ENCODE results near the gene GADD45B.
A peak's percentile ranks its signal among the peaks of the same experiment; 100 is the strongest.
"Not testable (repeated sequence)": the region's sequence is repeated elsewhere in the genome, so short reads cannot be mapped to it uniquely, and the experiment has no call there.

The GADD45B gene

GRCh38 chr19:2488405-2488941 lies 12.5 kb downstream of the GADD45B start:
- DNase-seq (ENCODE audit: low read depth), result no peak

DNA sequence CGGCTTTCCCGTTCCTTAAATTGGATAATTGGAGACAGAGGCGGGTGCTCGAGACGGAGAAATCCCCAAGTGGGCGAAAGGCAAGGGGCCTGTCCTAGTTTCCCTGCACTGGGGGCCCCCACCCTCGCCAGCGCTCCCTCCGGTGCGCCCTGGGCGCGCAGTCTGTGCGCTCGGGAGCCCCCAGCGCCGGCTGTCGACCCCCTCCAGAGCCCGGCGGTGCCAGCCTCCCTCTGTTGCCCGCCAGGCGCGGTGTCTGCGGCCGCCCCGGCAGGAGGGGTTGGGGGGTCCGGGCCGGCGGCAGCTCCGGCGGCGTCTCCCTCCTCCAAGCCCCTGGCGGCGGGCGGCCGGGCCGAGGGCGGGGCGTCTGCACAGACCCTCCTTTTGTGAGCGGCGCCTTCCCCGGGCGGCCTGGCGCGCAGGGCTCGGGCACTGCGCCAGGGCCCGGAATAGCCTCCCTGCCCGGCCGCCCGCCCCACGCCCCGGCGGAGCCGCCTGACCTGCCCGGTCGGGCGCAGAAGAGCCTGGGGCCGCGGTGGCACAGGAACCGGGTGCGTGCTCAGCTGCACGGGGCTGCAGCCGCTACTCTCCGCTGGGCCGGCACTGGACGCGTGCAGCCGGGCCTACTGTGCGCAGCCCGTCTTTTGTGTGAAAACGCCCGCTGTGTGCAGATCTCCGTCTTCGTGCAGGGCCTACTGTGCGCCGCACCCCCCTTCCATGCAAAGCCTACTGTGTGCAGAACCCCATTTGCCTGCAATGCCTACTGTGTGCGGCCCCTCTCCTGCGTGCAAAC lies 13.2 kb downstream of the GADD45B start:
- no peak for DNase-seq (ENCODE audit: low read depth)

DNA sequence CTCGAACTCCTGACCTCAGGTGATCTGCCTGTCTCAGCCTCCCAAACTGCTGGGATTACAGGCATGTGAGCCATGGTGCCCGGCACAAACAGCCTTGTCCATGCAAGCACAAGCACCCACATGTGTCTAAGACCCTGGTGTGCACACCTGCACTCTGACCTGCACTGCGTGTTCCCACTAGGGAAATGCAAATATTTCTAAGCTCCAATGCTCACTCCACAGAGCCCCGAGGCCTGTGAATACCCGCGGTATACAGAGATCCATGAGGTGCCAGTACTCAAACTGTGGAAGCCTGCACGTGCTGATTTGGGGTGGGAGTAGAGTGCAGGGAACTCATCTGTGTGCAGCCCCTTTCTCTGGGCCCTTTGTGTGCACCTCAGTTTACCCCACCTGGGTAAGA lies 14.7 kb downstream of the GADD45B start:
- no peak for DNase-seq (ENCODE audit: low read depth)

DNA sequence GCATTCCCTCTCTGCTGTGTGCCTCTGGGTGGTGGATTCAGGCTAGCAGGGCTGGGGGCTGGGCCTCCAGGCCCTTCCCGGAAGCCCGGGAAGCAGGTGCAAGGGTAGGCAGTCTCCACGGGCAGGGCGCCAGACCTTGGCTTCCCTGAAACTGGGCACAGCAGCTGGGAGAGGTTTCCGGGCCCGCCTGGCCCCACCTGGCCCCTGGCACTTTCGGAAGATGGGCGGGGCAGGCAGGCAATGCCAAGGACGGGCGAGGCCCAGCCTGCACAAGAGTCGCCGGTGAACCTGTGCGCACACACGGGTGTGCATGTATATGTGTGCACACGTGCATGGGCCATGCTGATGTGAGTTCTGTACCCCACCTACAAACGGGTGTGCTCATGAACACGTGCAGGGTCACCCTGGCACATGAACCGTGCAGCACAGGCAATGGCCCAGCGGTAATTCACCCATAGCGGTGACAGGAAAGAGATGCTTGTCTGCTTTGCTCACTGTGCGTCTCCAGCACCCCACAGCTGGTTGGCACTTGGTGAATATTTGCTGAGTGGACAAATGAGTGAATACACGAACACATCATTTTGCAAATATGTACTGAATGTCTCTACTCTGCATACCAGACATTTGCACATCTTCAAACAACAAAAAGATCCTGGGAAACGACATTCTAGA lies 15.3 kb downstream of the GADD45B start:
- peak; percentile 89 for DNase-seq (ENCODE audit: low read depth)

- no peak for DNase-seq (ENCODE audit: low read depth)
These were observed 16.9 kb downstream of the GADD45B start for GRCh38 chr19:2492870-2493269.

GRCh38 chr19:2493448-2493847 lies 17.5 kb downstream of the GADD45B start:
- not testable (repeated sequence) for DNase-seq (ENCODE audit: low read depth)

- DNase-seq (ENCODE audit: low read depth), result no peak
These were observed 18.1 kb downstream of the GADD45B start for GRCh38 chr19:2494084-2494446.

DNA sequence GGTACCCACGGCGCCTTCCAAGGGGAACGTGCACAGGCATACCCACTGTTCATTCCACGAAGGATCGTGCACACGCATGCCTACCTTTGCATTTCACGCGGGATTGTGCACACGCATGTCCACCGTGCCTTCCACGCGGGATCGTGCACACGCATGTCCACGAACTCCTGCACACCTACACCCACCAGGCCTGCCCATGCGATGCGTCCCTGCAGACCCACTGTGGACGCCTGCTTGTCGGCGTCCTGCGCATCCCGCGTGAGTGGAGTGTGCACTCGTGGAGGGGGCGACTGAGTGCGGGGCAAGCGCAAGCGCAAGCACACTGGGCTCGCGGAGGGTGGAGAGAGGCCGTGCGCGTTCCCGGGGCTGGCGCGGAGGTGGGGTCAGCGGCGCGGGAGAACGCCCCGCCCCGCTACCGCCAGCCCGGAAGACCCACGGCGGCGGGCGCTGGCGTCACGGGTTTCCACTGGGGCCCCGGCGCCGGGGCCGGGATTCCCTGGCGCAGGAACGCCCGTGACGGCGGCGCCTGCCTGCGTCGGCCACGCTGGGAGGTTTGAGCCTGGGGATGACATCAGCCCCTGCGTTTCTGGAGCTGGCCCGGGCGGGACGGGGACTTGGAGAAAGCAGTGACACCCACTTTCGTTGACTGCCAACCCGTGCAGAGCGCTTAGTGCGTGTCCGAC lies 18.7 kb downstream of the GADD45B start:
- DNase-seq (ENCODE audit: low read depth), result no peak

- DNase-seq (ENCODE audit: low read depth), result no peak
These were observed 19.3 kb downstream of the GADD45B start for GRCh38 chr19:2495130-2495641.

DNA sequence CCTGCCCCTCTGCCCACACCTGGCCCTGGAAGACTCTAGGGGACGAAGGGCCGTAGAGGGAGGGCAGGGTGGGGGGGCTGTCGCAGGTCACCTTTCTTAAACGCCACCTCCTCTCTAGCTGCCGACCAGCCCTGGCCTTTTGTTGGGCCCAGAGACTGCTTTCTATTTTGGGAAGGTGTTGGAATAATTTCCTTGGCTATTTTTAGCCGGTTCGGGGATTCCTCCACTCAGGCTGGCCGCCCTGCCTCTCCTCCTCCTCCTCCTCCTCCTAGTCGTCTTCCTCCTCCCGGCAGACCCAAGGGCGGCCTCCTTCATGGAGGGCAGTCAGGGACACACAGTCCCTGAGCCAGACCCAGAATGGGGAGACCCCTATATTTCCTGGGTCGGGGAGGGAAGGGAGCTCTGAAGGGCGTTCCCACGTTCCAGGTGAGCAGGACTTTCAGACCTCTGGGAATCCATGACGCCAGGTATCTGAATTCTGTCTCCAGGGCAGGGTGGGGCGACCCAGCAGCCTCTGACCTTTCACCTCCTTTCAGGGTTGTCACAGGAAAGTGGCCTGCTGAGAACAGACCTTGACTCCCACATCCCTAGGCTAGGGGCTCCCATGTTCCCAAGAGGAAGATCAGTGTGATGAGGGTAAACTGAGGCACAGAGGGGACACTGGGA lies 19.9 kb downstream of the GADD45B start:
- no peak for DNase-seq (ENCODE audit: low read depth)

DNA sequence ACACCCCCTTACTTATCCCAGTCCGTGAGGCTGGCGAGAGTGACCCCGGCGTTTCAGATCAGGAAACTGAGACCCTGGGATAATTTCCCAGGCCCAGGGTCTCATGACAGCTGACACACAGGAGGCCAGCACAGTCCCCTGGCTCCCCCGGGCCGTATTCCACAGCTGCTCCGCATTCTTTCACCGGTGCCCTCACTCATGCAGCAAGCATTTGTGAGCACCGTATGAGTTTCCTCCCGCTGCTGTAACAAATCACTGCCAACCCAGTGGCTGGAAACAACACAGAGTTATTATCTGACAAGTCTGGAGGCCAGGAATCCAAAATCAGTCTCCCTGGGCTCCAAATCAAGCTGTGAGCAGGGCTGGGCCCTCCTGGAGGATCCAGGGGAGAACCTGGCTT lies 21.3 kb downstream of the GADD45B start:
- no peak for DNase-seq (ENCODE audit: low read depth)

GRCh38 chr19:2500156-2500555 lies 24.2 kb downstream of the GADD45B start:
- no peak for DNase-seq (ENCODE audit: low read depth)

DNA sequence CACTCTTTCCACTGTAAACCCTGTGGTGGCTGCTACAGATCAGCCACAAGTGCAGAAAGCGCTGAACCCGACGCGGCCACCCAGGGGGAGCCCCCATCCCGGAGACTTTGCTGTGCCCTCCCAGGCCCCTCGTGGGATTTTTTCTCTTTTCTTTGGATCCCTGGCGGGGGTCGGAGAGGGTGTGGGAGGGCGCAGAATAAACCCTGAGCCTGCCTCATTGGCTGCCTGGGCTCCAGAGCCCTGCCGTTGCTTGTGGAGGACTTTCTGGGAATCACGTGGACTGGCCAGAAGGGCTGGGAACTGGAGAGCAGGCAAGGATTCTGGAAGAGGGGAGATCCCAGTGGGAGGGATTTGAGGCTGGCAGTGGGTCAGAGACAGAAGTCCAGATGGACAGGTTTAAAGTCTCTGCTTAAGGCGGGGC lies 24.9 kb downstream of the GADD45B start:
- DNase-seq (ENCODE audit: low read depth), result no peak

DNA sequence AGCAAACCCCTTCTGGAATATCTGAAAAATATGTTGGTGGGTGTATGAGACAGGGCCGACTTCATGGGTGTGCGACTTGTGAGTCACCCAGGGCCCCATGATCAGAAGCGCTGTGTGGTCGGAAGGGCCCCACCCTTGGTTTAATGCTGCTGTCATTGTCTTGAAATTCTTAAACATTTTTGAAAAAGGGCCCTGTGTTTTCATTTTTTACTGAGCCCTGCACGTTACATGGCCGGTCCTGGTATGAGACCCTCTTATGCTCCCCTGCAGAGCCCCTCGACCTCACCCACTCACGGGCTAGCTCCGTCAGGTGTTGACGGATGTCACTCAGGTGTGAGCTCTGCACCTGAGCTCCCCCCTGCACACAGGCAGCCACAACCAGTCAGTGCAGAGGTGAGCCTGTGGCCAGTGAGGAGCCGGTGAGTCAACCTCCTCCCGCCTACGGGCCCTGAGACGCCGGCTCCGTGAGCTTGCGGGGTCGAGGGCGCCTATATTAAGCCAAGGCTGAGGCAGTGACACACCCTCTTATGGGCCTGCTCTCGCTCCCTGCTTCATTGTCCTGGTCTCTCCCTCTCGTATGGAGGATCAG lies 27.7 kb downstream of the GADD45B start:
- DNase-seq (ENCODE audit: low read depth), result no peak

DNA sequence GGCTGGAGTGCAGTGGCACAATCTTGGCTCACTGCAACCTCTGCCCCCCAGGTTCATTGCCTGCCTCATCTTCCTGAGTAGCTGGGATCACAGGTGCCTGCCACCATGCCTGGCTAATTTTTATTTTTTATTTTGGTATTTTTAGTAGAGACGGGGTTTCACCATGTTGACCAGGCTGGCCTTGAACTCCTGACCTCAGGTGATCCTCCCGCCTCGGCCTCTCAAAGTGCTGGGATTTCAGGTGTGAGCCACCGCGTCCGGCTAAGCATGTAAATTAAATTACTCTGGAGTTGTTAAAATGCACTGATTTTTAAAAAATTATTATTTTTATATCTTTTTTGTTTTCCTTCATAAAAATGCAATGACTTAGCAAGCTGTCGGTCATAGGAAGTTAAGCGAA lies 30.7 kb downstream of the GADD45B start:
- DNase-seq (ENCODE audit: low read depth), result not testable (repeated sequence)

DNA sequence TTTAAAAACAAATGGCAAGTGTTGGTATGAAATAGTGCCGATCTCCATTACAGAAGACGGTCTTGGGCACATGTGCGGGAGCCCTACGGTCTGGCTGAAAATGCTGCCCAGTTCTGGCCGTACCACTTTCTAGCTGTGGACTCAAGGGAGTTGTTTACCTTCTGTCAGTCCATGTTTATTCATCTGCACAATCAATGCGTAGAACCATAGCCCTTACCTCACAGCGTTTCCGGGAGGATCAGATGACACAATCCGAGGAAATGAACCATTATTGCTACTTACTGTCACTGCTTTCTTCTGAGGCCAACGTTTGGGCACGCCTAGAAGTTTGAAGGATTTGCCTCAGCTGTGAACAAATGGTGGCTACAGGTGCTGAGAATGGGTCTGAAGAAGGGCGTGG lies 31.2 kb downstream of the GADD45B start:
- DNase-seq (ENCODE audit: low read depth), result no peak

DNA sequence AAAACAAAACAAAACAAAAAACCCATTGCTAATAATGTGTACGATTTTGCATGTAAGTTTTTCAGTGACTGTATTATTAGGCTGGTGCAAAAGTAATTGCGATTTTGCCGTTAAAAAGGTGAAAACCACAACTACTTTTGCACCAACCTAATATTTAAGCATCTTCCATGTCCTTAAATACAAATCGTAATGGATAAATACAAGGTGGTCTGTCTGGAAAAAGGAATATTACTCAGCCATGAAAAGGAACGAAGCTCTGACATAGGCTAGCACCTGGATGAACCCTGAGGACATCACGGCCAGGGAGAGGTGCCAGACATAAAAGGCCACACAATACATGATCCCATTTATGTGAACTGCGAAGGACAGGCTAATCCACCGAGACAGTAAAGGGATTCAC lies 33.2 kb downstream of the GADD45B start:
- DNase-seq (ENCODE audit: low read depth), result no peak

DNA sequence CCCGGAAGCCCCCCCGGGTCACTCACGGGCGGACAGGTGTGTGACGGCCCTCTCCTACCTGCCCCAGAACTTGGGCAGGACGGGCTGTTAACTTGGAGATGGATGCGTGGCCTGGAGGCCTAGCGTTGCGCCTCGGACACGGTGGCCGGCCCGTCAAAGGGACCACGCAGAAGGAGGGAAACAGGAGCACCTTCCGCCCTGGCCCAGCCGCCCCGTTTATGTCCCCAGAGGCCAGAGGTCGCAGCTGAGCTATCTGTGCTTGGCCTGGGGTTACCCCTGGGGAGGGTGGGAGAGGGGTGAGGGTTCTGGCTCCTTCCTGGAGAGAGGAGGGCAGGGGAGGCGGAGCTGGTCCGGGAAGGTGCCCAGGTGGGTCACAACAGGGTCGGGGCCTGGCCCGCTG lies 35.6 kb downstream of the GADD45B start:
- DNase-seq (ENCODE audit: low read depth), result no peak

DNA sequence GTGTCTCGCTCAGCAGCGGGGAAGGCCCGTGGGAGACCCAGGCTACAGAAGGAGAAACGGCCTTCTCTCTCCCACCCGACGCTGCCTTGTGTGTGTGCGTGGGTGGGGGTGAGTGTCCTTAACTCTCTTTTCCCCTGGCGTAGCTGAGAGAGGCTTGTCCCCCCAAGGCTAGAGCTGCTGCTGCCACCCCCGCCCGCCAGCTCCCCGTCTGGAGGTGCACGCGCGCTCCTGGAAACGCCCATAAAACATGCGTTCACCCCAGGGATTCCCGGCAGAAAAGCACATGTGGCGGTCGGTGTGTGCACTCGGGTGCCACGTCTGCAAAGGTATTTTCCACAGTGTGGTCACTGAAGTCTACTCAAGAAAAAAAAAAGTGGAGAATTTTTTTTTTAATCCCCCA lies 36.1 kb downstream of the GADD45B start:
- no peak for DNase-seq (ENCODE audit: low read depth)

GRCh38 chr19:2512523-2513431 lies 36.9 kb downstream of the GADD45B start:
- no peak for DNase-seq (ENCODE audit: low read depth)

All from non-pigmented ciliary epithelial cell (primary cell).